ENCODE data around the gene PTPRH.

The PTPRH gene

GRCh38 chr19:55252760-55253663 lies 43.7 kb upstream of the PTPRH start:
- Histone ChIP-seq H3K27me3 (ENCODE audit: control insufficient read depth, insufficient read depth, low read length) (no peaks in the 10 kb centered on the region), H3K9ac (ENCODE audit: low read length) (no peak overlapping the region), H3K9me3 (ENCODE audit: control insufficient read depth, insufficient read depth, low read depth, low read length) (no peaks in the 10 kb centered on the region), H3K27ac (ENCODE audit: low read depth, low read length) (no peak overlapping the region), H3K4me1 (ENCODE audit: control insufficient read depth, insufficient read depth, low read length) (peaks cover 37% of the 10 kb centered on the region), H3K36me3 (ENCODE audit: control insufficient read depth, insufficient read depth, low read length) (peaks cover 5% of the 10 kb centered on the region; the same call in 1 of the 2 replicates), H3K4me3 (ENCODE audit: low read depth, low read length) (no peak overlapping the region)

DNA sequence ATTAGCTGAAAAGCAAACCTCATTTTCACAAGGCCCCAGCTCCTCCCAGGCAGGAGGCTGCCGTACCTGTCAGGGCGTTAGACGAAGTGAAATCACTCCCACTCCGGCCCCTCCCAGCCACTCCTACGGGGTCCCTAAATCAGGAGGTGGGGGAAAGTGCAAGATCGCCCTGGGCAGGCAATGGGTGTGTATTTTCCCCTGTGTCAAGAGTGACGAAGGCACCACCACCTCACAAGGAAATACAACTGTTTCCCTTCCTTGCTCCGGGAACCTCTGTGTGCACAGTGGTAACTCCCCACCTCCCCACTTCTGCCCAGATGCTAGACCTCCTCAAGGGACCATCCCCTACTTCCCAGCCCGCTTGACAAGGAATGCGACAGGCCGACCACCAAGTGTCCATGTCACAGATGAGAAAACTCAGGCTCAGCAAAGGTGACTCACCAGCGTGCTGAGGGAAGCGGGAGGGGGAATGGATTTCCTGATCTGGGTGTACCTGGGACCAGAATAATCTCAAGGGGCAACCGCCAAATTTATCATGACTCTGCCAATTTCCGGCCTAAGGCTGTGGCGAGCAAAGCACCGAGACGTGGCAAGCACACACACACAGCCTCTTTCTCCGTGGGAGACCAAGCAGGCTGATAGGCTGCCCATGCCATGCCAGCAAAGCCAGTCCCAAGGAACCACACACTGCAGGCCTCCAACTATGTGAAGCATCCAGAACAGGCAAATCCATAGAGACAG lies 42.2 kb upstream of the PTPRH start:
- no peak overlapping the region for H3K4me3 ChIP-seq (ENCODE audit: low read depth, low read length)
- H3K4me1 ChIP-seq (ENCODE audit: control insufficient read depth, insufficient read depth, low read length) = peaks cover 28% of the 10 kb centered on the region
- no peak overlapping the region for H3K9ac ChIP-seq (ENCODE audit: low read length)

DNA sequence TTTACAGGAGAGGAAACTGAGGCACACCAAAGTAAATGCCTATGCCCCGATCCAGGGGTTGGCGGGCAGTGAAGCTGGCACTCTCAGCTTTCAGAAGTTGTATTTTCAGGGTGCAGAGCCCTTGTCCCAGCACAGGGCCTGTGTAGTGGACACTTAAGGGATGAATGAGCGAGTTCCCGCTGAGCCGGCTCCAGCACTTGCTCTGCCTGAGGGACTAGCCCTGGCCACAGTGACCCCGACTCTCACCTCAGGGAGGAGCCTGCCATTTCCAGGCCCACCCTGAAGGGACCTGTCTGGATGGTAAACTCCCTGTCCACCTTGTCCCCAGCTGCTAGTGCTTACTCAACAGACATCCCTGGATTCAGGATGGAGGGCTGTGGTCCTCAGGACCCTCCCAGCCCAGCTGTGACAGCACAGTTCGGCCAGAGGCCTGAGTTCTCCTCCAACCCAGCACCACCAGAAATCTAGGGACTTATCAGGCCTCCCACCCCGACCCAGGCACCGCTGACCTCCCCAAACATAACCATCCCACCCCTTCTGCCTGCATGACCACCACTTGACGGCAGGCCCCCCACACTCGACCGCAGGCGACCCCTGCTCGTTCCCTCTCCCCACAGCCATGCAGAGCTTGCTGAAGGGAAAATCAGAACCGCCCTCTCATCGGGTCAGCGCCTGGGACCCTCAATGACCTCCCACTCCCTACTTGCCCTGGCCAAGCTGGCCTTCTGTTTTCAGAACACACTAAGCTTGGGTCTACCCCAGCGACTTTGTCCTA lies 41.1 kb upstream of the PTPRH start:
- Histone ChIP-seq H3K9me3 (ENCODE audit: control insufficient read depth, insufficient read depth, low read depth, low read length) (no peaks in the 10 kb centered on the region), H3K27me3 (ENCODE audit: control insufficient read depth, insufficient read depth, low read length) (no peaks in the 10 kb centered on the region), H3K4me3 (ENCODE audit: low read depth, low read length) (no peak overlapping the region), H3K9ac (ENCODE audit: low read length) (no peak overlapping the region), H3K27ac (ENCODE audit: low read depth, low read length) (no peak overlapping the region), H3K4me1 (ENCODE audit: control insufficient read depth, insufficient read depth, low read length) (peaks cover 18% of the 10 kb centered on the region), H3K36me3 (ENCODE audit: control insufficient read depth, insufficient read depth, low read length) (peaks cover 18% of the 10 kb centered on the region)

More for the DNA sequence above, 42.2 kb upstream of the PTPRH start:
- Histone ChIP-seq H3K36me3 (ENCODE audit: control insufficient read depth, insufficient read depth, low read length) (peaks cover 10% of the 10 kb centered on the region), H3K27ac (ENCODE audit: low read depth, low read length) (no peak overlapping the region), H3K9me3 (ENCODE audit: control insufficient read depth, insufficient read depth, low read depth, low read length) (no peaks in the 10 kb centered on the region), H3K27me3 (ENCODE audit: control insufficient read depth, insufficient read depth, low read length) (no peaks in the 10 kb centered on the region)

- no peaks in the 10 kb centered on the region for H3K27me3 ChIP-seq (ENCODE audit: control insufficient read depth, insufficient read depth, low read length)
- H3K4me1 ChIP-seq (ENCODE audit: control insufficient read depth, insufficient read depth, low read length) = peaks cover 11% of the 10 kb centered on the region
- H3K9me3 ChIP-seq (ENCODE audit: control insufficient read depth, insufficient read depth, low read depth, low read length) = no peaks in the 10 kb centered on the region
- H3K27ac ChIP-seq (ENCODE audit: low read depth, low read length) = no peak overlapping the region
- H3K9ac ChIP-seq (ENCODE audit: low read length) = no peak overlapping the region
- peaks cover 24% of the 10 kb centered on the region for H3K36me3 ChIP-seq (ENCODE audit: control insufficient read depth, insufficient read depth, low read length)
- no peak overlapping the region for H3K4me3 ChIP-seq (ENCODE audit: low read depth, low read length)
Measured at GRCh38 chr19:55249841-55250240, 40.5 kb upstream of the PTPRH start.

- H3K4me3 ChIP-seq (ENCODE audit: low read depth, low read length) = no peak overlapping the region
- no peaks in the 10 kb centered on the region for H3K27me3 ChIP-seq (ENCODE audit: control insufficient read depth, insufficient read depth, low read length)
- H3K9ac ChIP-seq (ENCODE audit: low read length) = no peak overlapping the region
- H3K4me1 ChIP-seq (ENCODE audit: control insufficient read depth, insufficient read depth, low read length) = peaks cover under 1% of the 10 kb centered on the region
- no peaks in the 10 kb centered on the region for H3K9me3 ChIP-seq (ENCODE audit: control insufficient read depth, insufficient read depth, low read depth, low read length)
- H3K36me3 ChIP-seq (ENCODE audit: control insufficient read depth, insufficient read depth, low read length) = peaks cover 36% of the 10 kb centered on the region
- H3K27ac ChIP-seq (ENCODE audit: low read depth, low read length) = no peak overlapping the region
Measured at GRCh38 chr19:55248704-55249103, 39.4 kb upstream of the PTPRH start.

DNA sequence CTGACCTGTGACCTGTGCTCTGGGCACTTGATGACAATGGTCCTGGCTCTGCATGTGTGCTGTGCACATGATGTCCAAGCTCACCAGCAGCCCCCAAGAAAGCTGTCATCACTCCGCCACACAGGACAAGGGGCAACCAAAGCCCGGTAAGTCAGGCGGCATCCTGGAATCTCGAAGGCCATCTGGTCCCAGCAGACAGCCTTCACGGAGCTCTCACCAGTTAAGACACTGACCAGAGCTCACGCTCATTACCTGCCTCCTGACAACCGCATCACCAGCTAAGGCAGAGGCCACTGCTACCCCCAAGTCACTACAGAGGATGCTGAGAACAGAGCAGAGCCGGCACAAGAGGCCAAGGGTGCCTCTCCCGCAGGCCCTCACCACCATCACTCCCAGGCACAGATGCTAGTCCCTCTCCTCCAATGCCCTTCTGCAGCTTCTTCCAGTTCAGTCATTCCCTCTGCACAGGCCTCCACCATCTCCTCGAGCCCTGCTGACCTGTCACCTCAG lies 38.9 kb upstream of the PTPRH start:
- no peak overlapping the region for H3K9ac ChIP-seq (ENCODE audit: low read length)
- H3K27ac ChIP-seq (ENCODE audit: low read depth, low read length) = no peak overlapping the region
- no peaks in the 10 kb centered on the region; the same call in 1 of the 2 replicates for H3K4me1 ChIP-seq (ENCODE audit: control insufficient read depth, insufficient read depth, low read length)
- no peaks in the 10 kb centered on the region for H3K27me3 ChIP-seq (ENCODE audit: control insufficient read depth, insufficient read depth, low read length)
- H3K36me3 ChIP-seq (ENCODE audit: control insufficient read depth, insufficient read depth, low read length) = peaks cover 39% of the 10 kb centered on the region
- H3K4me3 ChIP-seq (ENCODE audit: low read depth, low read length) = no peak overlapping the region
- H3K9me3 ChIP-seq (ENCODE audit: control insufficient read depth, insufficient read depth, low read depth, low read length) = no peaks in the 10 kb centered on the region

DNA sequence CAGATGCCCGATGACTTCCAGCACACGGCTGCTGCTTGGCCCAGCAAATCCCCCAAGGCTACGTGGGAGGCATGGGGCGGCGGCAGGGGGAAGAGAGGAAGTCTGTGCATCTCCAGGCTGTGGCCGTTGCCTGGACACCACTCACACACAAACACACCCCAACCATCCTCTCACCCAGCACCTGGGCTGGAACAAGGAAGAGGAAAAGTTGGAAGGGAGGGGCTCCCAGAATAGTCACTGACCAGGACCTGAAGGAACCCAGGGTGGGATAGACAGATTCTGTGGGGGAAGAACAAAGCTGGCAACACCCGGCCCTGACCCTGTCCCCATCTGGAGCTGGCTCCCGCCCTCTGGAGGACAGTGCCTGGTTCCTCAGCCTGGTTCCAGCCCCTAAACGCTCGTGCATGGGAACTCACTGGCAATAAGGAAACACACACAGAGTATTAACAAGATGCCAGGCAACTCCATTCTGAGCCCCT lies 38.4 kb upstream of the PTPRH start:
- Histone ChIP-seq H3K27me3 (ENCODE audit: control insufficient read depth, insufficient read depth, low read length) (no peaks in the 10 kb centered on the region), H3K9me3 (ENCODE audit: control insufficient read depth, insufficient read depth, low read depth, low read length) (no peaks in the 10 kb centered on the region), H3K9ac (ENCODE audit: low read length) (no peak overlapping the region), H3K36me3 (ENCODE audit: control insufficient read depth, insufficient read depth, low read length) (peaks cover 41% of the 10 kb centered on the region), H3K4me1 (ENCODE audit: control insufficient read depth, insufficient read depth, low read length) (no peaks in the 10 kb centered on the region; the same call in 1 of the 2 replicates), H3K4me3 (ENCODE audit: low read depth, low read length) (no peak overlapping the region), H3K27ac (ENCODE audit: low read depth, low read length) (no peak overlapping the region)

GRCh38 chr19:55246462-55247451 lies 37.5 kb upstream of the PTPRH start:
- no peaks in the 10 kb centered on the region for H3K9me3 ChIP-seq (ENCODE audit: control insufficient read depth, insufficient read depth, low read depth, low read length)
- H3K9ac ChIP-seq (ENCODE audit: low read length) = no peak overlapping the region
- H3K4me1 ChIP-seq (ENCODE audit: control insufficient read depth, insufficient read depth, low read length) = no peaks in the 10 kb centered on the region; the same call in 1 of the 2 replicates
- no peak overlapping the region for H3K27ac ChIP-seq (ENCODE audit: low read depth, low read length)
- no peak overlapping the region for H3K4me3 ChIP-seq (ENCODE audit: low read depth, low read length)
- H3K27me3 ChIP-seq (ENCODE audit: control insufficient read depth, insufficient read depth, low read length) = no peaks in the 10 kb centered on the region
- H3K36me3 ChIP-seq (ENCODE audit: control insufficient read depth, insufficient read depth, low read length) = peaks cover 48% of the 10 kb centered on the region

DNA sequence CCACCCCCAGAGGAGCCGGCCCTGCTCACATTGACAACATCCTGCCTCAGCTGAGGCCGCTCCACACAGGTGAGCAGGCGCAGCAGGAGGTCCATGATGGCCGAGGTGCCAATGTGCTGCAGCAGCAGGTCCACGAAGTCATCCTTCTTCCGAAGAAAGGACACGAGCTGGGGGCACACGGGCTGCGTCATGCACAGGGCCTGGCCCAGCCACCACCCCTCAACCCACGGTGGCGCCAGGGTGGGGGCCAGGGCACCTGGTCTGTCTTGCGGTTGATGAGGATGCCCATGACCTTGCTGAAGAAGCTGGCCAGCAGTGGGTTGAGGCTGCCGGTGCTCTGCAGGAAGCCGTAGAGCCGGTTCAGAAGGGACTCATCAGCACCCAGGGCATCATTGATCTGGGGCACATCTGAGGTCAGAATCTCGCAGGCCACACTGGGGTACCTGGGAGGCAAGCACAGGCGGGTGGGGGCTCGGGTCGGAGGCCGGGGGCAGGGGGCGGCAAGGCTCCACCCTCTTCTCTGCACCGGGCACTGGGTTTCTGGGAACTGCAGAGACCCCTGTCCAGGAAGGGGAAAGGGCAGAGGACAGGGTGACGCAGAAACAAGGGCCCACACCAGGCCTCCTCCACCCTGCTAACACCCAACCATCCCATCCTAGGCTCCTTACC lies 36.1 kb upstream of the PTPRH start:
- peaks cover 57% of the 10 kb centered on the region for H3K36me3 ChIP-seq (ENCODE audit: control insufficient read depth, insufficient read depth, low read length)
- no peak overlapping the region for H3K9ac ChIP-seq (ENCODE audit: low read length)

More for the DNA sequence above, 36.1 kb upstream of the PTPRH start:
- Histone ChIP-seq H3K4me1 (ENCODE audit: control insufficient read depth, insufficient read depth, low read length) (no peaks in the 10 kb centered on the region; the same call in 1 of the 2 replicates), H3K27me3 (ENCODE audit: control insufficient read depth, insufficient read depth, low read length) (no peaks in the 10 kb centered on the region), H3K27ac (ENCODE audit: low read depth, low read length) (0 out of 2 replicates have a peak overlapping the region, but pooled peaks have one; percentile 48), H3K9me3 (ENCODE audit: control insufficient read depth, insufficient read depth, low read depth, low read length) (no peaks in the 10 kb centered on the region), H3K4me3 (ENCODE audit: low read depth, low read length) (no peak overlapping the region)
